GM12864 (cell line): ENCODE data around the gene EDAR.

Experiments
- DNase-seq: peaks from one replicate; pipeline ENCODE4 v3.0.0-alpha.2; 2011; ENCODE audit warnings: low read depth
- H3K4me3 ChIP-seq: 2 replicates; pipeline ENCODE4 v1.5.1; 2011; ENCODE audit warnings: mild to moderate bottlenecking, low read depth, low read length, control low read depth
- CTCF ChIP-seq: IDR thresholded peaks from 2 replicates; pipeline ENCODE4 v1.5.1; 2011; ENCODE audit warnings: low read depth, mild to moderate bottlenecking, moderate library complexity, low read length, control low read depth, inconsistent platforms; ENCODE audit errors: missing control alignments

EDAR gene

GRCh38 chr2:108969856-108970255 lies 19.2 kb downstream of the EDAR start:
- no peak for TF ChIP-seq CTCF
- DNase-seq: no peak
- no peak overlapping the region for H3K4me3 ChIP-seq

DNA sequence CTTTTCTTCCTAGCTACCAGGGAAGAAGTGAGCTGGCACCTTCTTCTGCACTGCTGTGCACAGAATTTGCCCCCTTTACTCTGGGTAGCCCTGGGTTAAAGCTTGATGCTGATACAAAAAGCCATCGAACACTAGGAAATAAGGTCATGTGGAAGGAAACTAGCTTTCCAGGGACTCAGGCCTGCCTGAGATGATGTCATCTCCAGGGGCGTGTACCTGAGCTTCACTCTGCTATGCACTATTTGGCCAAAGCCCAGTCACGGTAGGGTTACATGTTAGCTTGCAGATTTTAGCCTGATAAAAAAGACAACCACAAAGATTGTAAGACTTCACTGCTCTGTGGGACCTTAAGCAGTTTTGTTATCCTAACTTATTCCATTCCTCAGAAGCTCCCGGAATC lies 20.4 kb downstream of the EDAR start:
- H3K4me3 ChIP-seq: no peak overlapping the region
- TF ChIP-seq CTCF: no peak
- no peak for DNase-seq

DNA sequence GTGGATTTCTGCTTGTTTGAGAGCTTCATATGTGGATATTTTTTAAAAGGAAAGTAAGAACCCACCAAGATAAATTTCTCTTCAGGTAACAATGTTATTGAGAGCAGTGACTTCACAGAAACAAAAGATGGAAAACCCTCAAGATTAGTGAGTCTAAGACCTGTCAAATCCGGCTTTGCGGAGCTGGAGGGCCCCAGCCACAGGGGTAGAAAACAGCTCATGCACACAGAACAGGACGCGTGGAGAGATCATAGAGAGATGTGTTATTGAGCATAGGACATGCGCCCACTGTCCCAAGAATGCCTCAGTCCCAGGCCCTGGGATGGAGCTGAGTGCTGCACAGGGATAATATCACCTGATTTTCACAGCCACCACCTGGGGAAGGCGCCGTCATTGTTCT lies 21.3 kb downstream of the EDAR start:
- no peak for DNase-seq
- H3K4me3 ChIP-seq: no peak overlapping the region
- no peak for TF ChIP-seq CTCF

DNA sequence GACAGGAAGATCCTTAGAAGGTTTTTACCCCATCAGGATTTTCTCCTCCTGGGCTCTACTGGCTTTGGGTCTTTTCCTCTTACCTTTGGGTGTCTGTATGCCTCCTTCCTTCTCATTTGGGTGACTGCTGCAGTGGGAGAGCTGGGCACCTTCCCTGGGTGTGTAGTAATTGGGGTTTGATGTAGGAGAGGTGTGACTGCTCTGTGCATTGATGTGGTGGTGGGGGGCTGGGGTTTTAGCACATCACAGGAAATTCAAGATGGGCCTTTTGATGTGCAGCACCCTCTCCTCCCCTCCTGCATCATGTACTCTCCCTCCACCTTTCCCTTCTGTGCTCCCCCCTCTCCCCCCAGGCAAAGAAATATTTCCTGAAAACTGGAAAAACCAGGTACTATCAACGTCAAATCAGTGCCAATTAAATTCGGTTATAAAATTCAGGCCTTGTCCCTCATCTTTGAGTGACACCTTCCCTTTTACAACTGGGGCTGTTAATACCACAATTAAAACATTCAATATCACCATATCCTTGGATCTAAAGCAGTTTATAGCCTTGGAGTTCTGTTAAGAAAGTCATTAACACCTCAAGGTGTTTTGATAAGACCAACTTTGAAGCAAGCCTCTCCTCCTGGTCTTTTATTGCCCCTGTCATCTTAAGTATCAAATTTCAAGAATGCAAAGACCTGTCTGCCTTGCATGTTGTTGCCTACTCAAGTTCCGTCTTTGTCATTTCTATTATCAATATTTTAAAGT lies 23.3 kb downstream of the EDAR start:
- H3K4me3 ChIP-seq: no peak overlapping the region
- TF ChIP-seq CTCF: no peak
- DNase-seq: no peak

GRCh38 chr2:108963057-108963456 lies 26.0 kb downstream of the EDAR start:
- no peak for TF ChIP-seq CTCF
- DNase-seq: no peak
- H3K4me3 ChIP-seq: no peak overlapping the region

DNA sequence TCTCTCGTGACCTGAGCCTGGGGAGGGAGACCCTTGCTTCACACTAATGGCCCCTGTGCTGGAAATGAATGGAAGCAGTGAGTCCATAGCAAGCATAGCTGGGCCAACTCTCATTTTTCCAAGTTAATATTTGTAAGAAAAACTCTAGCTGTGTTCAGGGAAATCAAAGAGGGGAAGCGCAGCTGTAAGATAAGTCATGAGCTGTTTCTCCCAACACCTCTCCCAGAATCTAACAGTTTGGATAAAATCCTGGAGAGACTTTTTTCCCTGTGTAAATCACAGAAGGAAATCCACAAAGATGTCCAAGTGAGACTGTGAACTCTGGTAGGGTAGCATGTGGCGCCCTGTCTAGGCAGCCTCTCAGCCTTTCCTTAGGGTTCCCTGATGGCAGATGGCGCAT lies 27.2 kb downstream of the EDAR start:
- no peak for TF ChIP-seq CTCF
- no peak for DNase-seq
- no peak overlapping the region for H3K4me3 ChIP-seq

DNA sequence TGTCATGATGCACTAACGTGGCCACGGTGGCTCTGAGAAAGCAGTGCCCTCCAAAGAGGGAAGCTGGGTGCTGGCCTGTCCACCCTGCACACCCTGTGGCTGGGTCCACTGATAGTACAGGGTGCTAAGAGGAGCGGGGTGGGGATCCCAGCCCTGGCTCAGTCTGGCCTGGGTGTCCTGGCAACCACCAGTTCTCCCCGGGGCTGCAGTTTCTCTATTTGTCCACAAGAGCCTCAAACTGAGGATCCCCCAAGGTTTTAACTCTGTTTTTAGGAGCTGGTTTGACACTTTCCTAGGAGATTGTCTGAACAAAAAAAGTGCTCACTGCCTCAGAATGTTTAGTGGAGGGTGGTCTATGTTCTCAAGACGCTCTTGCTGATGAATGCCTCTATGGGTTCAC lies 29.0 kb downstream of the EDAR start:
- no peak overlapping the region for H3K4me3 ChIP-seq
- peak; percentile 40 for TF ChIP-seq CTCF
- no peak for DNase-seq
